Measurements from ENCODE around the gene CHRNA9.

Gene CHRNA9

DNA sequence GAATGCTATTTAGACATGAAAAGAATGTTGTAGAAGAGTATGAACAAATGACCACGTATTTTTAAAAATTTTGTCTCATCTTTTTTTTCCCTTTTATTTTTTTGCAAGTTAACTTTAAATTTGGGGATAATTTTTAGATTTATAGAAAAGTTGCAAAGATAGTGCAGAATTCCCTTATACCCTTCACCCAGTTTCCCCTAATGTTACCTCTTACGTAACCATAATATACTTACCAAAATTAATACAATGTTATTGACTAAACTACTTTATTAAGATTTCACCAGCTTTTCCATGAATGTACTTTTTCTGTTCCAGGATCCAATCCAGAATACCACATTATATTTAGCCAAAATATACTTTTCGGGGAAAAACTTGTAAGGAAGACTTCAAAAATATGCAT lies 12.3 kb downstream of the CHRNA9 start:
- DNase-seq, result no peak

DNA sequence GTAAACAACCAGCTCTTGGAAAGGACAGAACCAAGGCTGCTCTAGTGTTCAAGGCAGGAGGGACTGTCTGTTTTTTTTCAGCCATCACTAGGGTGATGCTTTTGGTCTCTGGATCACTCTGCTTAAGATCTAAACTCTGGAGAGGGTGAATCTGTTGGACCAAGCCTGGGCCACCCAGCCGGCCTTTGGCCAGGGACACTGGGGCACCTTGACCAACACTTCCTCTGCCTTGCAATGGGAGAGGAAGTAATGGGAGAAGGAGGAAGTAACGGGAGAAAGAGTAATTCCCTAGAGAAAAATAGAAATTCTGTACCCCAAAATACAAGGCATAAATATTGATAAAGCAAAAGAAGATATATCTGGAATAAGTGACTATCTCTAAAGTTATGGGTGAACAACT lies 12.9 kb downstream of the CHRNA9 start:
- no peak for DNase-seq

DNA sequence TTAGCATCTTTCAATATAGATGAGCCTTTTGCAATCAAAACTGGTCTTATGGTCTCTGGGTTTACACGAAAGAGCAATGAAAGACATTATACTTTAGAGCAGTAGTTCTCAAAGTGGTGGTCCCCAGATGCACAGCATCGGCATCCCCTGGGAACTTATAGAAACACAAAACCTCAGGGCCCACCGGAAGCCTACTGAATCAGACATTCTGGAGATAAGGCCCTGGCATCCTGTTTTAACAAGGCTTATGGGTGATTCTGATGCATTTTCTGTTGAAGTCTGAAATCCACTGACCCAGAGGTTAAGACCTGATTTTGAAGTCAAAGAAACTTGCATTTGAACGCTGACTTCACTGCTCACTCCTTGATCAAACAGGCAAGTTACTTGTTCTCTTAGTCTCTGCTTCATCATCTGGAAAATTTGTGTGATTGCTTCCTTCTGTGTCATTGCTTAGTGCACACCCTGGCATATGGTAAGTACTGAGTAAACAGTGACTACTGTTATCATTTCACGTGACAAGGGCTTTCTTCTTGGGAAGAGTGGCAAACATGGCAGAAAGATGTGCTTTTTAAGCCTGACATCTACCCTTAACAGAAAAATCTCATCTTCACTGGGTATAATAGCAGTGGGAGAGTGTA lies 14.5 kb downstream of the CHRNA9 start:
- DNase-seq, result no peak

DNA sequence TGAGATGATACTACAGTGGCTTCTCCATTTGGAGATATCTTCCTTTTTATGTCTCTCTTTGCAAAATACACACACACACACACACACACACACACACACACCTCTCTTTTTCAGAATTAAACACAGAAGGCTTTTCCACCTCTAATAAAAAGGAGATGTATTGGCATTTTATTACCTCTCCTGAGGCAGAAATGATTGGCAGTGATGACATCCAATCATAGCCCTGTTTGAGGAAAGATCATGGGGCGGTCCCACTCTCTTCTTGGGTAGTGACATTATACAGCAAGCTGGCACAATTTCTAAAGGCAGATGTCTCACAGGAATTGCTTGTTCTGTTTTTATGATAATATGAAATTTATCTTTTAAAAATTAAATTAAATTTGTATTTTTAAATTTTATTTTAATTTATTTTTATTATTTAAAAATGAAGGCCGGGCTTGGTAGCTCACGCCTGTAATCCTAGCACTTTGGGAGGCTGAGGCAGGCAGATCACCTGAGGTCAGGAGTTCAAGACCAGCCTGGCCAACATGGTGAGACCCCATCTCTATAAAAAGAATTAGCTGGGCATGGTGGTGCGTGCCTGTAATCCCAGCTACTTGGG lies 15.6 kb downstream of the CHRNA9 start:
- no peak for DNase-seq

DNA sequence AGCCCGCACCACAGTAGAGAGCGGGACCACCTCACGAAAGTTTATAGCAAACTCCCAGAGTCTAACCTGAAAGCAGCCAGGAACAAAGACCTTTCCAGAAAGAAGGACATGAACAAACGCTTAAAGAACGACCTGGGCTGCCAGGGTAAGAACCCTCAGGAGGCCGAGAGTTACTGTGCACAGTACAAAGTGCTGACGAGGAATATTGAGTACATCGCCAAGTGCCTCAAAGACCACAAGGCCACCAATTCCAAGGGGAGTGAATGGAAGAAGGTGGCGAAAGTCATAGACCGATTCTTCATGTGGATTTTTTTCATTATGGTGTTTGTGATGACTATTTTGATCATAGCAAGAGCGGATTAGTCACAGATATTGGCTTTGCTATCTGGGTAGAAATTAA lies 19.0 kb downstream of the CHRNA9 start:
- no peak for DNase-seq

DNA sequence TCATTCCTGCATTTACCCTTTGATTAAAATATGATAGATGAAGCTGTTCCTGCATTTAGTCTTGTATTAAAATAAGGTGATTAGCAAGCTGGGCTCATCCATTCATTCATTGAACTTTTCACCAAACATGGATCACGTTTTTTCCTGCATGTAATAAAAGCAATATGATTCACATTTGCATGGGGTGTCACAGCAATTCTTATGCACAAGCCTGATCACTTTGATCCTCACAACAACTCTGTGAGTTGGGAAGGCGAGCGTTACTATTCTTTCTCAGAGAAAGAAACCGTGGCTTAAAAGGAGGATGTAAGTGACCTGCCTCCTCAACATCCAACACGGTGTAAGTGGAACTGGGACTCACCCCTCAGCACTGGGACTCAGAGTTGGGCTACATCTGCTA lies 20.0 kb downstream of the CHRNA9 start:
- DNase-seq, result no peak

DNA sequence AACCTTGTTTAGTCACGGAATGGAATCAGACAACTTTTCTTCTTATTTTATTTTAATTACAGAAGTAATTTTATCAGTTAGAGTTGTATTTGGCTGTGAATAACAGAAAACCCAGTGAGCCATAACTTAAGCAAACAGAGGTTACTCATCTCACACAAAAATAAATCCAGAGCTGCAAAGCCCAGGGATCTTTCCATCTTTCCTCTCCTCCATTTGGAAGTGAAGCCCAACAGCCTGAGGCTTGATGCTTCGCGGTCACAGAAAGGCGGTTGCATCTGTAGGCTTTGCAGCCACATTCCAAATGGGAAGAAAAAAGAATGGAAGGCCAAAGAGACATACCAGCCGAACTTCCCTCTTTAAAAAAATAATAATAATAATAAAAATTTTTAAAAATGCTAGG lies 22.6 kb downstream of the CHRNA9 start:
- DNase-seq, result no peak

DNA sequence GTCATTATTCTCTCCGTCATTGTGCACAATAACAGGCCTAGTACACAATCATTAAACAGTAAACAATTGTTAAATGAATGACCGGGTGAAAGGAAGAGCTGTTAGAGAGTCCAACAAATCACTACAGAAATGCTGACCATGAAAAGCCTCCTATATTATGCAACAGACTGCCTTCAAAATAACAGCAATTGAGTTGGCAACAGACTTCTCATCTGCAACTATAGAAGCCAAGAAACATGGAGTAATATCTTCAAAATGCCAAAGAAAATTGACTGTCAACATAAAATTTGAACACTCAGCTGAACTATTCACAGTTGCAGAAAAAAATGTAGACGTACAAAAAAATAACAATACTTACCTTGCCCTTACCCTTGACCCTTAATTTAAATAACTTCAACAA lies 26.2 kb downstream of the CHRNA9 start:
- DNase-seq, result no peak

DNA sequence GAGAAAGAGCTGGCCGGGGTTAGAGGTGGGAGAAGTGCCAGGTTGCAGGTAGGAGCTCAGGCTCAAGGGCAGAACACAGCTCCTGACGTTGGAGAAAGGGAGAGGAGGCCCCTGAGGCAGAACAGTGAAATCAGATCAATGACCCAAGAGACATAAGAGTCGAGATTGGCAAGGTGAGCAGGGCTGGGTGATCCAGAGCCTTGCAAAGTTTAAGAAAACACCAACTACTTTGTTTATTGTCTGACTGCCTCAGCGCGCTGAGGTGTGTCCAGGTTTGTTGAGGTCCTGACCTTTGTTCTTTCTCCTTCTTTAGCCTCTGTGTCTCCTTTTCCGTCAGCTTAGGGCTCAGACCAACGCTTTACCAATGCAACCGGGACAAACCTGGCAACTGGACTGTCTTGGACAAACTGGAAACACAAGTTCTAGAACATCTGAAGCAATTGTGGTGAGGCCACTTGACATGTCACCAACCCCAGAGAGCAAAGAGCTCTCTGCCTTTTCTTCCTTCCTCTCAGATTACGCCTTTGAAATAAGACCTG lies 28.3 kb downstream of the CHRNA9 start:
- DNase-seq, result no peak

DNA sequence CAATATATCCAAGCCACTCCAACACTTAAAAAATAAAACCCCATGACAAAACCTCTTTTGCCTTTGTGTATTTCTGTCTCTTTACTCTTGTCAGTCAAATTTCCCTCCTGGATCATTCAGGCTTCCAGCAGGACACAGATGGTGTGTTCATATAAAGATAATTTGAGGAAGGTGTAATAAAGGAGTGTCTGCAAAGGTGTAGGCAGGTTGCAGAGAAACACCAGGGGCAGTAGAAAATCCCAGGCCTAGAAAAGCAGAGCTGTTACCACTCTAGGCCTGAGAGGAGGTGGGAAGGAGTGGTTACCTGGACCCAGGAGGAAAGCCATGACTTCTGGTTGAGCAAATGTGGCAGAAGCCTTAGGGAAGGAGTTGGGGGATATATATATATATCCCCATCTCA lies 28.8 kb downstream of the CHRNA9 start:
- DNase-seq, result no peak

DNA sequence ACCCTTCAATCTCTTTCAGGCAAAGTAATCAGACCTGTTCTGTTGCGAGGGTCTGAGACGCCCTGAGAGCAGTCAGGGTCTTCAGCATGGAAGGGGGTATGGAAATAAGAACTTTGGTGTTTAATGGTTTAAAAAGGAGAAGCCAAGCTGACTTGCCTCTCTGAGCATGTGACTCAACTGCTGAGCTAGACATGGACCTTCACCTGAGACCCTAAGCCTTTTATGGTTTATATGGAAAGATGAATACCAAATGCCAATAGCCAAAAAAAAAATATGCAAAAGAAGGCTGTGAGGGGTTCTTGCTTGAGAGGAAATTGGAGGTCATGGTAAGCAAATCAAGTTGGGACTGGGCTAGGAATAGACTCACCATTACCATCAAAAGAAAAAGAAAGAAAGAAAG lies 30.6 kb downstream of the CHRNA9 start:
- no peak for DNase-seq

DNA sequence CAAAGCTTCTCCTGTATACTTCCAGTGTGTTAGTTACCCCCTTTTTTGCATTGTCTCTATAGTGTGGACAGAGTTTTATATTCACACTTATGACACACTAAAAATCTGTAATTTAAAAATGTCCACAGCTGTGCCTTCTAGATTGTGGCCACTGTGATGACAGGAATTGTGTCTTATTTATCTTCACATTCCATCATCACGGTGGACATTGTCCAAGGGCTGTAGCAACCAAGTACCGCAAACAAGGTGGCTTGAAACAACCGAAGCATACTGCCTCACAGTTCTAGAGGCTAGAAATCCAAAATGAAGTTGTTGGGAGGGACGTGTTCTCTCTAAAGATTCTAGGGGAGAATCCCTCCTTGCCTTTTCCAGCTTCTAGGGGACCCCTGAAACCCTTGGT lies 32.3 kb downstream of the CHRNA9 start:
- DNase-seq, result no peak

DNA sequence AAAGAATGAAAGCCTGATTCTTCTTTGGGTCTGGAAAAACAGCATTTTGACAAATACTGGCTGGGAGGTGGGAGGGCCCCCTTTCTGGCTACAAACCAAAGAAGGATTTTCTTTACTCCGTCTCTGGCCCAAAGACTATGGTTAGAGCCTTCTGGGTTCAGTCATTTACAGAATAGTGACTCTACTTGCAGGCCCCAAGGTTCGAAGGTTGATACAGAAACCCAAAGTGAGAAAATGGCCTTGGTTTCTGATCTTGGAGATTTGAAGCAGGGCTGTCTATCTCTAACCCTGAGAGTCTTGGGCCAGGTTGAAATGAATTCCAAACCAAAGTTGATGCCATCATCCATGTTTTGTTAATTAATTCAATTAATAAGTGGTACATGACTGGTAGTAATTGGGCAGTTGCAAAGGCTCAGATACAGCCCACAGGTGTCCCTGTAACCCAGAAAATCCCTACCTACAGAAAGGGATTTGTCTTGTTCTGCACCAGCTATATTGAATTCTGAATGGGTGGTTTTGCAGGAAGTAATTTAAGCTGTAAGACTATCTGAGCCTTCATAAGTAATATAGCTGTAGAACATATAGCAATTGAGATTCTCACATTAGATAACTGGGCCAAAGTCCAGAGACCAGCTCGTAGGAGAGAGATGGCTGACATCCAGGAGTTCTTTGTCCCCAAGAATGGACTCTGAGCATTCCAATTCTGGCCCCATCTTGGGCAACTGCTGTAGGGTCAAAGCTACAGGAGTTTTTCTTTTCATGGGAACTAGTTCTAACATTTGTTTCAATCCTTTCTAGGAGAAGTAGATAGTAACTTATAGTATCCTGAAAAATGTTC lies 34.5 kb downstream of the CHRNA9 start:
- DNase-seq, result no peak

DNA sequence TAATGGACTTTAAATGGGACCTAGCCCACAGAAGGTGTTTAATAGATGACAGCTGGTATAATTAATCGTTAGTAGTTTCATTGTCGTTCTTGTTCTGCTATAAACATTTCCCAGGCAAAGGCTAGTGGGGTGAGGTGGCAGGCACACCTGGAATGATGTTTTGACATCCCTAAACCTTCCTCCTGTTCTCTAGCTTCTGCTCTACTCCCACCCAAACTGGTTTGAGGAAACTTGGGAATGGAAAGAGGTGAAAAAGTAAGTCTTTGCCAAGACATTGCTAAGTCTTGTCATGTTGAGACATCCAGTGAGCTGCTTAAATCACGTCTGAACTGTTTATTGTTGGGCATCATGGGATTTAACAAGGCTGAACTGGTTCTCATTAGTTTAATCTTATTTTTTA lies 37.5 kb downstream of the CHRNA9 start:
- no peak for DNase-seq

DNA sequence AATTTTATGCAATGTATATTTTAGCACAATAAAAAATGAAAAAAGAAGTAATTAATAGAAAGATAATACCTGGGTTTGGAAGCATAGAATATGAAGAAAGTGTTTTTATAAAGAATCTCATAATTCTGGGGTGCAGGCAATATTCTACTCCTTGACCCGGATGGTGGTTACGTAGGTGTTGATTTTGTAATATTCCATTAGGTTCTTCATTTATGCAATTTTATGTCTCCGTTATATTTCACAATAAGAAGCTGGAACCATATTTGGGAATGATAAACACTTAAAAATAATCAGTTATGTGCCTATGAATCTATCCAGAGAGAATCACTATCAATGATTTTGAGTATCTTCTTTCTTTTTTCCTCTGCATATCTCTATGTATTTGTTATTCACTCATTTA lies 38.5 kb downstream of the CHRNA9 start:
- DNase-seq, result no peak

DNA sequence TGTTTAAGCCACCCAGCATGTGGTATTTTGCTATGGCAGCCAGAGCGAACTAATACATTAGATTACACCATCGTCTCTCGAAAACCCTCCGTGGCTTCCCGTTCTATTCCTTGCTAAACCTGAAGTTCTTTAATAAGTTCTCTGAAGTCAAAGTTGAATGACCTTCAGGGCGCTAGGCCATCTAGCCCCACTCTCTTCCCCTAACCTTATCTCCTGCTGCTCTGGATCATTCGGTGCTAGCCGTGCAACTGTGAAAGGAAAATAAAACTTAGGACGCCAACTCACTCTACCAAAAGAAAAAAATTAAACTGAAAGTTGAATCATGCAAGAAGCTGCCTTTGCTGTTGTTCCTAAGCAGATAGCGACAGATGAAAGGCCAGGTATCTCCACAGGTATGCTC lies 40.0 kb downstream of the CHRNA9 start:
- DNase-seq, result no peak

DNA sequence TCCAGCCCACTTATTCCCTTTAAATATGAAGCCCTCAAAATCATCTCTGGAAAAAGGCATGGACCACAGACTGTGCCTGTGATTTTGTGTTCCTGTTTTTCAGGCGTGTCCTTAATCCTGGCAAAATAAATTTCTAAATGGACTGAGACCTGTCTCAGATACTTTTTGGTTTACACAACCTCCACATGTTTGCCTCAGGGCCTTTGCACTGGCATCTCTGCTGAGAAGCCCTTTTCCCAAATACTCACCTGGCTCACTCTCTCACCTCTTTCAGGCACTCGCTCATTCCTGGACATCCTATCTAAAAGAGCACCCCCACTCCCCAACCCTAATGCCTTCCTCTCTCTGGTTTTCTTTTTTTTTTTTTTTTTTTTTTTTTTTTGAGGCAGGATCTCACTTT lies 40.5 kb downstream of the CHRNA9 start:
- no peak for DNase-seq

DNA sequence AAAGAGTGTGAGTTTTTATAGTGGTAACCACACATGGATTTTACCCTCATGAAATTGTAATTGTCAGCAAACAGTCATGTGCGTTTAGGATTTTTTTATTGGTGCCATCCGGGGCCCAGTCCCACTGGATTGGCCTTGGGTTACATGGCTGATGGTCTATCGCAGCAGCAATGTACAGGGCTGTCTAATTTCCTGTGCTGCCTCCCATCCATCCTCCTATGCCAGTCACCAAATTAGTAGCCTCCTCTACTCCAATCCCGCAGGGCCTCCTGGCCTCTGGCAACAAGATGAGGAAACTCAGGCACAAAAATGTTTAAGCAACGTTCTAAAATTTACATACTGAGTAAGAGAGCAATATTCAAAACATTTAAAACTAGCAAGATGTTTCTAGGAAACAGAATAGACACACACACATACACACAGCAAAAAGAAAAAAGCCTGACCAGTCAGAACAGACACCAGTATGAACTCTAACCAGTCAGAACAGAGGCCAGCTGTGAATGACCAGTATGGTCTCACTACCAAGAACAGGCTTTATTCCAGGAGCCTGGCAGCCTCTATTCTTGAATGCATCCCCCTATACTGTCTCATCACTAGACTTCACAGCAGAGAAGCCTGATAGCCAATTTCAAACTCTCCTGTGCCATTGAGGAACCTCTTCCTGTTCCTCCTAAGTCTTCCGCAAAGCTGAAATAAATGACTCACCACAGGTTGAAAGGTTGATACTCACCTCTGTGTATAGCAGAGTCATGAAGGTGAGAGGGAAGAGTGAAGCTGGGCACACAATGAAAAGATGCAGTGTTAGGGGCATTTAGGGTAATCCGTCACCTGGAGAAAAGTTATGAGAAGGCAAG lies 42.6 kb downstream of the CHRNA9 start:
- DNase-seq, result no peak

DNA sequence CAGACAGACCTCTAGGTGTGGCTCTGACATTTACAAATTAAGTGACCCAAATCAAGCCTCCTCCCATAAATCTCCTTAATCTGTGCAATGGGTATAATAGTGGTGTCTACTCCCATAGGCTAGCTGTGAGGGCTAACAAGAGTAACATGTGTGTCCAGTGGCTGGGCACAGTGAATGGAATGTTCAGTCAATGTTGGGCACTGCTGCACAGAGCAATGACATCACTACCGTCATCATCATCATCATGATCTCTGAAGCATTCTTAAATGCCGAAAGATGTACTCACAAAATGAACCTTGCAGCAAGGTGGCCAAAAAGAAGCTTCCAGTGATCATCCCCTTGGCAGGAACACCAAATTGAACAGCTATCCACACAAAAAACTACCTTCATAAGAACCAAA lies 43.5 kb downstream of the CHRNA9 start:
- no peak for DNase-seq

DNA sequence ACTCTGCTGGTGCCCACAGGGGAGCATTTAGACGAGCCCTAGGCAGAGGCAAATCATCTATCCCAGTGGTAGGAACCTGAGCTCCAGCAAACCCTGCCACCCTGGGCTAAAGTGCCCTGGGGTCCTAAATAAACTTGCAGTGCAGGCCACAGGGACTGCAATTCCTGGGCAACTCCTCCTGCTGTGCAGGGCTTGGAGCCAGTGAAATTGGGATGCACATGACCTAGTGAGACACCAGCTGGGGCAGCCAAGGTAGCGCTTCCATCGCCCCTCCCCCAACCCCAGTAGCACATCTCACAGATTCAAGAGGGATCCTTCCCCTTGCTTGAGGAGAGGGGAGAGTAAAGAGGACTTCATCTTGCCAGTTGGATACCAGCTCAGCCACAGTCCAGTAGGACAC lies 44.1 kb downstream of the CHRNA9 start:
- DNase-seq, result no peak

DNA sequence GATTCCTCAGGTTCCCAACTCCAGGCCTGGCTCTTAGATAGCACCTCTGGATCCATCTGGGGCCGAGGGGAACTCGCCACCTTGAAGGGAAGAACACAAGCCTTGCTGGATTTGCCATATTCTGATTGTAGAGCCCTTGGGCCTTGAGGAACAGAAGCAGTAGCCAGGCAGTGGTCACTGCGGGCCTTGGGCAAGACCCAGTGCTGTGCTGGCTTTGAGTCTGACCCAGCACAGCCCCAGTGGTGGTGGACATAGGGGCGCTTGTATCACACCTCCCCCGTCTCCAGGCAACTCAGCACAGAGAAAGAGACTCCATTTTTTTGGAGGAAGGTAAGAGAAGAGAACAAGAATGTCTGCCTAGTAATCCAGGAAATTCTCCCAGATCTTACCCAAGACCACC lies 45.5 kb downstream of the CHRNA9 start:
- no peak for DNase-seq

DNA sequence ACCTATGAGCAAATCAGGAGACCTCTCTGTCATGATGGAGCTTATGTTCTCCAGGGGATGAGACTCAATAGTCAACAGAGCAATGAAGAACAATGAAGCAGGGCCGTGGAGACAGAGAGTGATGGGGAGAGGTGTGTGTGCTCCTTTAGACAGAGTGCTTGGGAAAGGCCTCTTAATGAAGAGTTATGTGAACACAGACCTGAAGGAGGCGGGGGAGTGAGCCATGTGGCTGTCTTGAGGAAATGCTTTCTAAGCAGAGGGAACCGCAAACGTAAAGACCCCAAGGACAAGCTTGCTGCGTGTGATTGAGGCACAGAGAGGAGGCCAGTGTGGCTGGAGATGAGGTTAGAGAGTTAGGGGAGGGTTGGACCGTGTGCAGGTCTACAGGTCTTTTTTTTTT lies 53.1 kb downstream of the CHRNA9 start:
- DNase-seq, result no peak

DNA sequence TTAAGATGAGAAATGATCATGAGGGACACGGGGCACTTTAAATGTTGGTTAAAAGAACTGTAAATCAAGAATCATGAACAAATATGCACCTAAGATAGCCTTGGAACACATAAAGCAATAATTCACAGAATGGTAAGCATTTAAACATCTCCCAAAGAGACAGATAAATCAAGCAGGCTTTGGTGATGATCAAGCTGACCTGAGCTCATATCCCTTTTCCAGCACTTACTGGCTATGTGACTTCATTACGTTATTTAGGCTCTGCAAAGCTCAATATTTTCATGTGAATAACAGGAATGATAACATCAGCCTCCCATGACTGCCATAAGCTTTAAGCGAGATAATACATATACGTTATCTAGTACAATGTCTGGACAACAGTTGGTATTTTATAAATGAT lies 54.9 kb downstream of the CHRNA9 start:
- no peak for DNase-seq

All from GDM1 (cell line).